Ishikawa (cell line): ENCODE data around the gene PLOD1.

ENCODE experiments used
- CEBPB ChIP-seq: IDR thresholded peaks from 2 replicates; pipeline ENCODE4 v1.6.1; 2012
- CREB1 ChIP-seq: IDR thresholded peaks from 2 replicates; pipeline ENCODE4 v1.6.1; 2012; ENCODE audit warnings: low read depth
- EGR1 ChIP-seq: IDR thresholded peaks from 2 replicates; pipeline ENCODE4 v1.6.1; 2012
- EP300 ChIP-seq: IDR thresholded peaks from 2 replicates; pipeline ENCODE4 v1.6.1; 2012; ENCODE audit warnings: borderline replicate concordance
- FOXM1 ChIP-seq: IDR thresholded peaks from 2 replicates; pipeline ENCODE4 v1.6.1; 2012; ENCODE audit warnings: low read depth, borderline replicate concordance
- MAX ChIP-seq: IDR thresholded peaks from 2 replicates; pipeline ENCODE4 v1.6.1; 2012
- NFIC ChIP-seq: IDR thresholded peaks from 2 replicates; pipeline ENCODE4 v1.6.1; 2012
- RAD21 ChIP-seq: IDR thresholded peaks from 2 replicates; pipeline ENCODE4 v1.6.1; 2012; ENCODE audit warnings: low read depth
- REST ChIP-seq: IDR thresholded peaks from 2 replicates; pipeline ENCODE4 v1.6.1; 2012; ENCODE audit warnings: low read depth, mild to moderate bottlenecking
- TAF1 ChIP-seq: IDR thresholded peaks from 2 replicates; pipeline ENCODE4 v1.6.1; 2012; ENCODE audit warnings: low read depth, mild to moderate bottlenecking
- TCF12 ChIP-seq: IDR thresholded peaks from 2 replicates; pipeline ENCODE4 v1.6.1; 2012; ENCODE audit warnings: low read depth
- TEAD4 ChIP-seq: IDR thresholded peaks from 2 replicates; pipeline ENCODE4 v1.6.1; 2012
- USF1 ChIP-seq: IDR thresholded peaks from 2 replicates; pipeline ENCODE4 v1.6.1; 2012
- YY1 ChIP-seq: IDR thresholded peaks from 2 replicates; pipeline ENCODE4 v1.6.1; 2012; ENCODE audit warnings: low read depth
- ZBTB7A ChIP-seq: IDR thresholded peaks from 2 replicates; pipeline ENCODE4 v1.6.1; 2012; ENCODE audit warnings: low read depth

PLOD1 gene

DNA sequence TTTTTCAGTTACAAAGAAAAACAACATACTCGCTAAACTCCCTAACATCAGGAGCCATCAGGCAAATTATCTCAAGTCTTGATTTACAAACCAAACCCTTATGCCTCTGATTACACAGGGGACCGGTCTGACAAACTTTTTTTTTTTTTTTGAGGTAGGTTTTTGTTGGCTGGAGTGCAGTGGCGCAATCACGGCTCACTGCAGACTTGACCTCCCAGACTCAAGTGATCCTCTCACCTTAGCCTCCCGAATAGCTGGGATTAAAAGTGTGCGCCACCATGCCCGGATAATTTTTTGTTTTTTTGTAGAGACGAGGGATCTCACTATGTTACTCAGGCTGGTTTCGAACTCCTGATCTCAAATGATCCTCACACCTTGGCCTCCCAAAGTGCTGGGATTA is 81.0 kb downstream of the PLOD1 start:
- TF ChIP-seq TEAD4 (no peak), NFIC (no peak), FOXM1 (no peak), TCF12 (no peak), TAF1 (no peak), CREB1 (no peak), USF1 (no peak), YY1 (no peak)

DNA sequence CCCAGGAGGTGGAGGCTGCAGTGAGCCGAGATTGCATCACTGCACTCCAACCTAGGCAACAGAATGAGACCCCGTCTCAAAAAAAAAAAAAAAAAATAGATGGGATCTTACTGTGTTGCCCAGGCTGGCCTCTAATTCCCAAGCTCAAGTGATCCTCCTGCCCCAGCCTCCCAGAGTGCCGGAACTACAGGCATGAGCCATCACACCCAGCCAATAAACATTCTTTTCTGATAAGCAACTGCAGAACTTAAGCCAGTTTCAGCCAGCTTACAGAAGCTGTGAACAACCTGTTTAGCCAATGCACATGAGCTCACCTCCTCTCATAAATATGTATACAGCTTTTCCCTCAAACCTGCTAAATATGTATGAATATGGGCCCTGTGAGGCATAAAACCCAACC is 81.7 kb downstream of the PLOD1 start:
- TF ChIP-seq NFIC (no peak), EGR1 (no peak), FOXM1 (no peak)

DNA sequence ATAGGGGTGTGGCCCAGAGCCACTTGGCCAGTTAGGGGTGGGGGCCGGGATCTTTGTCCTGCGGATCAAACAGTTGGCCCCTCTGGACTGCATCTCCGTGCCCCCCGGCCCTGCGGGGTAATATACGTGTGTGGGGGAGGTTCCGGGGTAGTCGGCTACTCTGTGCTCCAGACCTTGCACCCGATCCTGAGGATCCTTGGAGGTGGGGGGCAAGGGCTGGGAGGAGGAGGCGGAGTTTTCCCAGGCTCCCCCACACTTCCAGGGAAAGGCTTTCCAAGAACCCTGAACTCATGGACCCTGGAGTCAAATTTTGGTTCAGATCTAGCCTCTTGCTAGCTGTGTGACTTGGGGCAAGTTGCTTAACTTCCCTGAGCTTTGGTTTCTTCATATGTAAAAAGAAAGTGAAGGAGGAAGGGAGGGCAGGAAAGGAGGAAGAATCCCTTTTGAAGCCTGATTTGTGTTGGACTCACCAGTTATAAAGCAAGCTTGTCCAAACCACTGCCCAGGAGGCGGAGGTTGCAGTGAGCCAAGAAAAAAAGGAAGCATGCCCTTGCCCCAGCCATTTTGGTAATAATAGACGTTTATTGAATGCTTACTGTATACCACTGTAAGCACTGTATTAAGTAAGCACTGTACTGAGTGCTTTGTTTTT is 85.5 kb downstream of the PLOD1 start:
- no peak for TF ChIP-seq CEBPB
- no peak for TF ChIP-seq TEAD4
- TF ChIP-seq FOXM1 = no peak
- TF ChIP-seq EP300 = no peak
- TF ChIP-seq YY1 = no peak
- TF ChIP-seq ZBTB7A = no peak; the same call in 1 of the 2 replicates
- no peak for TF ChIP-seq REST
- TF ChIP-seq NFIC = no peak
- no peak for TF ChIP-seq TCF12
- no peak for TF ChIP-seq MAX
- no peak for TF ChIP-seq CREB1
- no peak for TF ChIP-seq TAF1
- TF ChIP-seq EGR1 = no peak
- TF ChIP-seq USF1 = no peak
- no peak for TF ChIP-seq RAD21

- no peak for TF ChIP-seq CEBPB
- no peak for TF ChIP-seq NFIC
- TF ChIP-seq ZBTB7A = no peak
- no peak for TF ChIP-seq FOXM1
- no peak for TF ChIP-seq REST
- TF ChIP-seq TEAD4 = no peak
- TF ChIP-seq EP300 = no peak
- no peak for TF ChIP-seq TCF12
- TF ChIP-seq EGR1 = no peak
- no peak for TF ChIP-seq TAF1
- TF ChIP-seq YY1 = no peak
- no peak for TF ChIP-seq CREB1
- no peak for TF ChIP-seq RAD21
These were observed 87.1 kb downstream of the PLOD1 start for GRCh38 chr1:12021616-12022015.

DNA sequence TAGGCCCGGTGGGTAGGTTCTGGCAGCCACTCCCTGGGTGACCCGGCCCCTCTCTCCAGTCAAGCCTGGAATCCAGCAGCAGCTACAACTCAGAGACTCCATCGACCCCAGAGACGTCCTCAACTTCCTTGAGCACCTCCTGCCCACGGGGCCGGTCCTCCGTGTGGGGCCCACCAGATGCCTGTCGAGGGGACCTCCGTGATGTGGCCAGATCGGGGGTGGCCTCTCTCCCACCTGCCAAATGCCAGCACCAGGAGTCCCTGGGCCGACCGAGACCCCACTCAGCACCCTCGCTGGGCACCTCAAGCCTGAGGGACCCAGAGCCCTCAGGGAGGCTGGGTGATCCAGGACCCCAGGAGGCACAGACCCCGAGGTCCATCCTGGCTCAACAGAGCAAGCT is 87.5 kb downstream of the PLOD1 start:
- TF ChIP-seq EGR1 = no peak
- TF ChIP-seq EP300 = no peak
- no peak for TF ChIP-seq TAF1
- no peak for TF ChIP-seq REST
- no peak for TF ChIP-seq TCF12
- TF ChIP-seq MAX = no peak
- TF ChIP-seq USF1 = no peak
- no peak for TF ChIP-seq CREB1
- TF ChIP-seq ZBTB7A = no peak
